HG02970 (cell line): ENCODE measurements around the gene ZNRD2.

Experiments
- ATAC-seq: cut with Tn5 transposase; IDR thresholded peaks from one replicate; pipeline ENCODE4 v1.9.1; 2021; ENCODE audit warnings: mild to moderate bottlenecking, moderate library complexity, moderate number of reproducible peaks; ENCODE audit not compliant: unreplicated experiment, low FRiP score

Gene ZNRD2

DNA sequence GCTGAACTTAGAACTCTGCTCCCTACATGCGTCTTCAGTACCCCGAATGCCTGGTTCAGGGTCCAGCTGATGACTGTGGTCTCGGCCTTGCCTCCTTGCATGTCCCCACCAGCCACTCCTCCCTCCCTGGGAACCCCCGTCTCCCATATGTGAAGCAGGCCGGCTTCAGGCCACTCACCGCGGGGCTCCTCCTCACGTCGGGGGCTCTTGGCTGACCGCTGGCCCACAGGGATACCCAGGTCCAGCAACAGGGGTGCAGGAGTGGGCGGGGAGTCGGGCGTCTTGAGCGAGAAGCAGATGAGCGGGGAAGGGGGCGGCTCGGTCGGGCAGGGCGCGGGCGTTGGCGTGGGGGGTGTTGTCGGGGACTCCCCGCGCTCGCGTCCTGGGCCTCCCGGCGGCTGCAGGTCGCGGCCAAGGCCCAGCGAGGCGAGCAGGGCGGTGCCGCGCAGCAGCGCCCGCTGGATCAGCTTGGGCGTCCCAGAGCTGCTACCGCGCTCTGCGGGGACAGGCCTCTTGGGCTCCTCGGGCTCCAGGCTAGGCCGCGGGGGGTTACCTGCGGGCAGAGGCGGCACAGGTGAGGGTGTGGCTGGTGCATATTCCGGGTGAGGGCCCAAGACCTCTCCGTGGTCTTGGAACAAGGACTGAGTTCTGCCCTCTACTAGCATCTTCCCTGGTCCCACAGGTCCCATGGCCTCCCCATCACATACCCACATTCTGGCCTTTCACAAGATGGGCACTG, 29.1 kb downstream of the ZNRD2 start:
- ATAC-seq = no peak

DNA sequence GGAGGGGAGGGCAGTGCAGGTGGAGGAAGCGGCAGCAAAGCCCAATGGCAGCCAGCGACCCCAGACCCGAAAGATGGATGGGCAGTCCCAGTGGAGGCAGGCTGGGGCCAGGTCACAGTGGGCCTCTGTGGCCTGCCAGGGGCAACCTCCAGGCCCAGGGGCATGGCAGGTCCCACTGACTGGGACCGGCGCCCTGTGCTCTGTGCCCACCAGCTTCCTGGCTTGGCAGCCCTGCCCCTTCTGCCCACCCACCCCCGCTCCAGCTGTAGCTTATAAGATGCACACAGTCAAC, 29.6 kb downstream of the ZNRD2 start:
- no peak for ATAC-seq

DNA sequence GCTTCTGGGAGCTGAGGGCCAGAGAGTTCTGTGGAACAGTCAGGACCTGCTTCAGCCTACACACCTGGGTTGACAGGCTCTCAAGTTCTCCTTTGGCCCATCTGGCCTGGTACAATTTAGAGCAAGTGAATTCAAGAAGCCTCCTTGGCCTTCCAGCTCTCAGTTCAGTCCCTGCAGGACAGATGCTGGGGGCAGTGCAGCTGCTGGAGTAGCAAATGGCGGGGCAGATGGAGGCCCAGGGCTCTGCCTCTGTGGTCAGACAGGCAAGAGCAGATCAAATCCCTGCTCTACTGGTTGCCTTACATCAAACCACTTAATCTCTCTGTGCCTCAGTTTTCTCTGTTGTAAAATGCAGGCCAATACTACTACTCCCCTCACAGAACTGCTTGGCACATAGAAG, 34.0 kb downstream of the ZNRD2 start:
- ATAC-seq = no peak

- ATAC-seq = no peak
Measured at GRCh38 chr11:65606876-65607613, 36.8 kb downstream of the ZNRD2 start.

DNA sequence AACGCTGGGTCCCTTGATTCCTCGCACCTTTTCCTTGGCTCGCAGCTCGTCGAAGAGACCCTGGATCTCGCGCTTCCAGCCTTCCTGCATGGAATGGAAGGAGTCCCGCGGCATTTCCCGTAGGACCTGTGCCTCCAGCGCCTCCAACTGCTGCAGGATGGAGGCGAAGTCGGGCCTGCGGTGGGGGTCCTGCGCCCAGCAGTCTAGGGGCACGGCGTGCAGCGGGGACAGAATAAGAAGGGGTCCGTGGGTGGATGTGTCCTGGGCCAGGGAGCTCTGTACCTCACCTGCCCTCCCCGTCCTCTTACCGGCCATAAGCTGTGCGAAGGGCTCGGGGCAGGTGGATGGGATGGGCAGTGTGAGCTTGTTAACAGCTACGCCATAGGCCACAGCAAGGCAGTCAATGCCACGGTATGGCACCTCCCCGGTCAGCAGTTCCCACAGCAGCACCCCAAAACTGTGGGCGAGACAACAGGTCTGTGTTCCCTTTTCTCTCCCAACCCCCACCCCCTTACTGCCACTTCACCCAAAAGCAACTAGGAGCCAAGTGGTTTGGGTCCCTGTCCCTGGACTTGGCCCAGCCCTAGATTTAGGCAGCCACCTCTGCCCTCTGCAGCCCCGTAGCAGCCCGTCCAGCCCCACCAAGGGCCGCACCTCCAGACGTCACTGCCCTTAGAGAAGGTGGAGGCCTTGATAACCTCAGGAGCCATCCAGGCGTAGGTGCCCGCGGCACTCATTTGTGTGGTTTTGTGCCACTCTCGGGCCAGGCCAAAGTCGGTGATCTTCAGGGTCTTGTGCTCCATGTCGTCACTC, 37.5 kb downstream of the ZNRD2 start:
- no peak for ATAC-seq

DNA sequence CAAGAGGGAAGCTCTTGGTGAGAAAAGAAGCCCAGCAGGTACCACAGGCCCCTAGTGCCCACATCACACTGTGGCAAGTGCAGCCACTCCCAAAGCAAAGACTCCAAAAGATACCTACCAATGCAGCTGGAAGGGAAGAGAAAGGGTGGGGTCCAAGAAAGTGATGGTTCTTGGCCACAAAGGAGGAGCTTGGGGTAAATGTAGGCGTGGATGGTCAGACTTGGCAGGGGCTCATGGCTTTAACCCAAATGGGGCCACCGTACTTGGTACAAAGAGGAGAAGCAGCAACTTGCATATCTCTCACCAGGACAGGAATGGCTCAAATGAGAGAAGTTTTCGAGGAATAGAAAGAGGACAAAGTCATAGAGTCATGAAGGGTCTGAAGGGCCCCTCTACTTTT, 39.0 kb downstream of the ZNRD2 start:
- no peak for ATAC-seq

- no peak for ATAC-seq
Measured at GRCh38 chr11:65609665-65610064, 39.4 kb downstream of the ZNRD2 start.

DNA sequence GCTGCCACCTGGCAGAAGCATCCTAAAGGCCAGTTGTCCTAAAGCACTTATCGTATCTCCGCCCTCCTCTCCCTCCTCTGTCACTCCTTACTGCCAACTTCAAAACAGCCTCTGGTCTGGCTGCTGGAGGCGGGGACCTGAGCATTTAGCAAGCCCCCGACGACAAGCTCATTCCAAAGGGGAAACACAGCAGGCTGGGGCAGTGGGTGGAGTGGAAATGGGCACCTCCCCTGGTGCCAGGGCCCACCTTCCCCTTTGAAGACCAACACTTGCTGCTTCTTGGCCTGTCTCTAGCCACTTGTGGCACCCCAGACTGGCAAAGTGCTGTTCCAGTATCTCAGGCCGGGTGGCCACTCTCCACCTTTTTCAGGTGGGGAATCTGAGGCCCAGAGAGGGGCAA, 40.1 kb downstream of the ZNRD2 start:
- ATAC-seq = no peak

GRCh38 chr11:65611028-65611757, 40.9 kb downstream of the ZNRD2 start:
- ATAC-seq = no peak

DNA sequence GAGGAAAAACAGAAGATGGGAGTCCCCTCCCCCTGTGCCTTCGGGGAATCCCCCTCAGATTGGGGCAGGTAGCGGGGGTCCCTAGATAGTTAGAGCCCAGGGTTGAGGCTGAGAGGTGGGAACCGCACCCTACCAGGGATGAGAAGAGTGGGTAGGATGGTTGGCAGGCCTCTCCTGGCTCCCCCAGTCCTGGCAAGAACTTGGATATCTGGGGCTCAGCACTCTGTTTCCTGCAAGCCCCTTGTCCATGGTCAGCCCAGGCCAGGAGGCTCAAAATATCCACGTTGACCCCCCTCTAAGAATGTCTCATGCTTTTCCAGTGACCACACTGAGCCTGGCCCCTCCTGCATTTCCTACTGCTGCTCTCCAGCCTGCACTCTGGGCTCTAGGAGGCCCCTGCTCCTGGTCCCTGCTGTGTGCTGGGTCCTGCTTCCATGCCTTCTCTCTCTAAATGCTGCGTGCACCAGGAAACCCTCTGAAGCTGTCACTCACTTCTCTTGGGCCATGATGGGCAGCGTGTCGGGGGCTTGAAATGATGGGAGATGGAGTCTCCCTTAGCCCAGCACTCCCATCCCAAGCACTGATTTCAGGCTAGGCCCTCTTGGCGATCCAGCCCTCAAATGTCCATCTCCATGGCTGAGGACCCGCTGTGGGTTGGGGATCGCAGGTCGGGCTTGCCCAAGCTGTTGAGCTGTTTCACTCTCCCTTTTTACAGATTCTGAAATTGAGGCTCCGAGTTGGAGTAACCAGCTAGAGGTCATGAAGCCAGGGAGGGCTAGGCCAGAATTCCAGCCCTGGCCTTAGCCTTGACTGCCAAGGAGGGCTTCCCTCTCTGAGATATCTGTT, 41.7 kb downstream of the ZNRD2 start:
- ATAC-seq = no peak

- no peak for ATAC-seq
Measured at GRCh38 chr11:65612691-65613090, 42.4 kb downstream of the ZNRD2 start.

GRCh38 chr11:65613091-65613928, 43.0 kb downstream of the ZNRD2 start:
- ATAC-seq = no peak

GRCh38 chr11:65615229-65615949, 45.1 kb downstream of the ZNRD2 start, which contains the start of gene PCNX3:
TSS of gene PCNX3 (plus strand) at chr11:65615776. CDS start at chr11:65616312, 536 bp downstream.
- ATAC-seq = peak; percentile 82

DNA sequence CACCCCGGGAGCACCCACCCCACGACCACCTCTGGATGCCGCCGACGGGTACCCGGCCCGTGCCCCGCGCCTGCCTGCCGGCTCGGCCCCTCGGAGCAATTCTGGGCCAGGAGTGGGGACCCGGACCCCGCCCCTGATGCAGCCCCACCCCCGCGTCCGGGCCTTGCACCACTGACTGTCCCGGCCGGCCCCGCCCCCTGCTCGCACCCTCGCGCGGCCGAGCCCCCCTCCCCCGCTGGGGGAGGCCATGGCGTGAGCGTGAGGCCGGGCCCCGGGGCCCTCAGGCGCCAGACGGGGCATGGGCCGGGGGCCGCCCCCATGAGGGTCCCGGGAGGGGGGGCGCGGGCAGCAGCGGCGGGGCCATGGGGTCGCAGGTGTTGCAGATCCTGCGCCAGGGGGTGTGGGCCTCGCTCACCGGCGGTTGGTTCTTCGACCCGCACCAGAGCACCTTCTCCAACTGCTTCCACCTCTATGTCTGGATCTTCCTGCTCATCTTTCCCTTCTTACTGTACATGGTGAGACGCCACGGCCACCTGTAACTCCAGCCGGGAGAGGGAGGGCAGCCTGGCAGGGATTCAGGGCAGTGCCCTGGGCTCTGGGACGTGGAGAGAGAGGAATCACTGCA, 45.8 kb downstream of the ZNRD2 start:
- ATAC-seq = no peak

- no peak for ATAC-seq
Measured at GRCh38 chr11:65616575-65617001, 46.3 kb downstream of the ZNRD2 start.

DNA sequence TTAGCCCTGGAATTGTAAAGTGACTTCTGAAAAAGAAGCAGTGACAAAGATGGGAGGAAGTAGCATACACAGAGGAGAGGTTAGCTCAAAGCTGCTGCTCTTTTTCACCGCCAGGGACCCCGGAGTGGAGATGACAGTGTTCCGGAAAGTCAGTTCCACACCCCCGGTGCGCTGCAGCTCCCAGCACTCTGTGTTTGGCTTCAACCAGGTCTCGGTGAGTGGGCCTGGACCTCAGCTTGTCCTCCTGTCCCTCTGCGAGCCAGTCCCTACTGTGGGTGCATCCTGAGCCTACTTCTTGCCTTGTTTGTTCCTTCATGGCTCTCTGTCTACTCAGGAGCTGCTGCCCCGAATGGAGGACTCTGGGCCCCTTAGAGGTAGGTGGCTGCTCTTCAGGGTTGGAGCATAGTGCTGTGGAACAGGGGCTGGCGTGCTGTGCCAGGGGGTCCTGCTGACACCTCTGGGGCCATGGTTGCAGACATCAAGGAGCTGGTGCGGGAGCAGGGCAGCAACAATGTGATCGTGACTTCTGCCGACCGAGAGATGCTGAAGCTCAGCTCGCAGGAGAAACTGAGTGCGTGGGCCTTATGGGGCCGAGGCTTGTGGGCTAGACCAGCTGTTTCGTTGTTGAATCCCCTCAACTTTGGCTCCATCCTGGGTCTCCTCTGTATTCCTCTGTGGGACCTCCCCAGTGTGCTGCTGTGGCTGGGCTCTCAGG, 47.0 kb downstream of the ZNRD2 start:
- no peak for ATAC-seq
